Neural progenitor cell (in vitro differentiated cells): ENCODE measurements around the gene MAD2L1. TPM values are rescaled to one million over a fixed set of nuclear protein-coding genes. Genes with fewer than 3 reads are reported as not detected.

Source experiments
- DNase-seq: peaks from one replicate; pipeline ENCODE4 v3.0.0-alpha.2; 2016; ENCODE audit warnings: low spot score
- H2AFZ ChIP-seq: fragments of 200-600 bp; sonication (generic); replicated peaks from 2 replicates; pipeline ENCODE4 v1.6.1; 2016; ENCODE audit warnings: antibody characterized with exemption
- H3F3A ChIP-seq: fragments of 200-600 bp; sonication (generic); 2 replicates; pipeline ENCODE4 v1.6.1; 2016; ENCODE audit warnings: antibody characterized with exemption, low read depth
- H3K27ac ChIP-seq: fragments of 200-600 bp; sonication (generic); 2 replicates; pipeline ENCODE4 v1.5.1; 2016; ENCODE audit warnings: mild to moderate bottlenecking
- H3K27me3 ChIP-seq: fragments of 200-600 bp; sonication (generic); 2 replicates; pipeline ENCODE4 v1.6.1; 2016; ENCODE audit warnings: mild to moderate bottlenecking, moderate library complexity
- H3K36me3 ChIP-seq: fragments of 200-600 bp; sonication (generic); 2 replicates; pipeline ENCODE4 v1.5.1; 2016
- H3K4me1 ChIP-seq: fragments of 200-600 bp; sonication (generic); 2 replicates; pipeline ENCODE4 v1.6.1; 2016; ENCODE audit warnings: mixed run types
- H3K4me2 ChIP-seq: fragments of 200-600 bp; sonication (generic); 2 replicates; pipeline ENCODE4 v1.6.1; 2016
- H3K4me3 ChIP-seq: fragments of 200-600 bp; sonication (generic); 2 replicates; pipeline ENCODE4 v1.5.1; 2016
- H3K79me2 ChIP-seq: fragments of 200-600 bp; sonication (generic); 2 replicates; pipeline ENCODE4 v1.6.1; 2016; ENCODE audit warnings: low read depth
- H3K9ac ChIP-seq: fragments of 200-600 bp; sonication (generic); 2 replicates; pipeline ENCODE4 v1.6.1; 2016
- H3K9me3 ChIP-seq: fragments of 200-600 bp; sonication (generic); 2 replicates; pipeline ENCODE4 v1.5.1; 2016; ENCODE audit warnings: low read depth
- H4K20me1 ChIP-seq: fragments of 200-600 bp; sonication (generic); 2 replicates; pipeline ENCODE4 v1.6.1; 2016; ENCODE audit warnings: low read depth
- H3K27ac Mint-ChIP-seq: 3 replicates; pipeline ENCODE4 v1.8.0; 2021; ENCODE audit warnings: mixed read lengths
- H3K27me3 Mint-ChIP-seq: 2 replicates; pipeline ENCODE4 v1.8.0; 2022; ENCODE audit warnings: low read depth, mild to moderate bottlenecking, inconsistent platforms, moderate library complexity, mixed read lengths; ENCODE audit not compliant: insufficient read depth
- H3K36me3 Mint-ChIP-seq: 3 replicates; pipeline ENCODE4 v1.8.0; 2021; ENCODE audit warnings: mixed read lengths
- H3K4me1 Mint-ChIP-seq: 3 replicates; pipeline ENCODE4 v1.8.0; 2021; ENCODE audit warnings: mixed read lengths
- H3K4me3 Mint-ChIP-seq: 3 replicates; pipeline ENCODE4 v1.8.0; 2021; ENCODE audit warnings: mild to moderate bottlenecking, moderate library complexity, mixed read lengths
- H3K9me3 Mint-ChIP-seq: 3 replicates; pipeline ENCODE4 v1.8.0; 2020; ENCODE audit warnings: mixed read lengths
- EZH2 ChIP-seq: fragments of 200-600 bp; sonication (generic); IDR thresholded peaks from 2 replicates; pipeline ENCODE4 v1.6.1; 2017; ENCODE audit warnings: antibody characterized with exemption, mild to moderate bottlenecking, moderate library complexity
- EZH2phosphoT487 ChIP-seq: fragments of 200-600 bp; sonication (generic); IDR thresholded peaks from 2 replicates; pipeline ENCODE4 v1.6.1; 2017; ENCODE audit warnings: antibody characterized with exemption
- total RNA-seq: library from RNA; depleted of rRNA; stranded (reverse); fragments of >200 nt; gene quantifications from 2 replicates; pipeline ENCODE4 v1.2.3, GENCODE V29; 2015; ENCODE audit warnings: low replicate concordance
- TF ChIP-seq, protein P1 (sequence below): fragments of 200-600 bp; sonication (generic); IDR thresholded peaks from 2 replicates; pipeline ENCODE4 v1.5.1; 2017; ENCODE audit warnings: antibody characterized with exemption, mild to moderate bottlenecking

MAD2L1 gene
- total RNA-seq, 1 donor from 2014 or later = 190 TPM

- Mint-ChIP-seq H3K4me1 (peaks cover 9% of the 10 kb centered on the region), H3K27me3 (no peaks in the 10 kb centered on the region), H3K4me3 (no peak overlapping the region), H3K9me3 (no peaks in the 10 kb centered on the region), H3K27ac (no peak overlapping the region), H3K36me3 (no peaks in the 10 kb centered on the region)
- Histone ChIP-seq H3K9ac (no peak overlapping the region), H3K27me3 (no peaks in the 10 kb centered on the region), H3K79me2 (no peaks in the 10 kb centered on the region), H3K4me3 (no peak overlapping the region), H2AFZ (no peak overlapping the region), H3K9me3 (no peaks in the 10 kb centered on the region), H3K4me2 (no peak overlapping the region), H4K20me1 (no peaks in the 10 kb centered on the region), H3K36me3 (no peaks in the 10 kb centered on the region), H3K27ac (no peak overlapping the region), H3K4me1 (peaks cover 13% of the 10 kb centered on the region), H3F3A (no peaks in the 10 kb centered on the region)
- no peak for TF ChIP-seq EZH2phosphoT487
- no peak for TF ChIP-seq EZH2
- TF ChIP-seq, protein P1, sequence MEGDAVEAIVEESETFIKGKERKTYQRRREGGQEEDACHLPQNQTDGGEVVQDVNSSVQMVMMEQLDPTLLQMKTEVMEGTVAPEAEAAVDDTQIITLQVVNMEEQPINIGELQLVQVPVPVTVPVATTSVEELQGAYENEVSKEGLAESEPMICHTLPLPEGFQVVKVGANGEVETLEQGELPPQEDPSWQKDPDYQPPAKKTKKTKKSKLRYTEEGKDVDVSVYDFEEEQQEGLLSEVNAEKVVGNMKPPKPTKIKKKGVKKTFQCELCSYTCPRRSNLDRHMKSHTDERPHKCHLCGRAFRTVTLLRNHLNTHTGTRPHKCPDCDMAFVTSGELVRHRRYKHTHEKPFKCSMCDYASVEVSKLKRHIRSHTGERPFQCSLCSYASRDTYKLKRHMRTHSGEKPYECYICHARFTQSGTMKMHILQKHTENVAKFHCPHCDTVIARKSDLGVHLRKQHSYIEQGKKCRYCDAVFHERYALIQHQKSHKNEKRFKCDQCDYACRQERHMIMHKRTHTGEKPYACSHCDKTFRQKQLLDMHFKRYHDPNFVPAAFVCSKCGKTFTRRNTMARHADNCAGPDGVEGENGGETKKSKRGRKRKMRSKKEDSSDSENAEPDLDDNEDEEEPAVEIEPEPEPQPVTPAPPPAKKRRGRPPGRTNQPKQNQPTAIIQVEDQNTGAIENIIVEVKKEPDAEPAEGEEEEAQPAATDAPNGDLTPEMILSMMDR = no peak
- DNase-seq = no peak
Observed at GRCh38 chr4:120079839-120080520, 13.3 kb upstream of the MAD2L1 start.

GRCh38 chr4:120078216-120078615, 11.6 kb upstream of the MAD2L1 start:
- Histone ChIP-seq H3K4me3 (no peak overlapping the region), H3F3A (no peaks in the 10 kb centered on the region), H3K27ac (no peak overlapping the region), H3K4me2 (no peak overlapping the region), H3K9me3 (no peaks in the 10 kb centered on the region), H3K79me2 (no peaks in the 10 kb centered on the region), H3K4me1 (peaks cover 13% of the 10 kb centered on the region), H3K9ac (no peak overlapping the region), H4K20me1 (no peaks in the 10 kb centered on the region), H3K36me3 (no peaks in the 10 kb centered on the region), H3K27me3 (no peaks in the 10 kb centered on the region), H2AFZ (no peak overlapping the region)
- no peak overlapping the region for H3K4me3 Mint-ChIP-seq
- H3K27me3 Mint-ChIP-seq = no peaks in the 10 kb centered on the region
- no peak for DNase-seq
- no peaks in the 10 kb centered on the region for H3K9me3 Mint-ChIP-seq
- TF ChIP-seq EZH2 = no peak
- TF ChIP-seq EZH2phosphoT487 = no peak
- TF ChIP-seq, protein P1 = no peak
- no peak overlapping the region for H3K27ac Mint-ChIP-seq
- peaks cover 9% of the 10 kb centered on the region for H3K4me1 Mint-ChIP-seq
- no peaks in the 10 kb centered on the region for H3K36me3 Mint-ChIP-seq

GRCh38 chr4:120071192-120071795, 4.6 kb upstream of the MAD2L1 start:
- H3K9me3 ChIP-seq = no peaks in the 10 kb centered on the region
- H3K9ac ChIP-seq = no peak overlapping the region
- TF ChIP-seq EZH2phosphoT487 (no peak), EZH2 (no peak)
- TF ChIP-seq, protein P1 = peak; percentile 81
- Mint-ChIP-seq H3K4me1 (peaks cover 15% of the 10 kb centered on the region), H3K36me3 (no peaks in the 10 kb centered on the region), H3K27me3 (no peaks in the 10 kb centered on the region), H3K9me3 (no peaks in the 10 kb centered on the region), H3K27ac (no peak overlapping the region), H3K4me3 (no peak overlapping the region)
- H3K79me2 ChIP-seq = peaks cover 25% of the 10 kb centered on the region
- no peak overlapping the region for H3K4me3 ChIP-seq
- no peaks in the 10 kb centered on the region for H3K27me3 ChIP-seq
- DNase-seq = peak; percentile 59
- no peak overlapping the region for H3K27ac ChIP-seq
- no peak overlapping the region for H2AFZ ChIP-seq
- H4K20me1 ChIP-seq = no peaks in the 10 kb centered on the region
- peaks cover 16% of the 10 kb centered on the region for H3K4me1 ChIP-seq
- H3F3A ChIP-seq = peaks cover 17% of the 10 kb centered on the region
- no peaks in the 10 kb centered on the region for H3K36me3 ChIP-seq
- no peak overlapping the region for H3K4me2 ChIP-seq
